ENCODE results near the gene ABHD8.
A peak's percentile ranks its signal among the peaks of the same experiment; 100 is the strongest.

Gene ABHD8

GRCh38 chr19:17266026-17266425 lies 37.2 kb downstream of the ABHD8 start:
- DNase-seq (ENCODE audit: low spot score), result no peak

GRCh38 chr19:17264641-17264979 lies 38.6 kb downstream of the ABHD8 start, which contains the start of gene USHBP1:
Gene USHBP1, minus strand, starts transcription at chr19:17264745. Its CDS starts 446 bp downstream, at chr19:17264299.
- DNase-seq (ENCODE audit: low spot score), result no peak

GRCh38 chr19:17263712-17264640 lies 39.2 kb downstream of the ABHD8 start:
- DNase-seq (ENCODE audit: low spot score), result no peak

GRCh38 chr19:17262557-17262956 lies 40.7 kb downstream of the ABHD8 start:
- peak; percentile 14 for DNase-seq (ENCODE audit: low spot score)

GRCh38 chr19:17260842-17261325 lies 42.3 kb downstream of the ABHD8 start:
- DNase-seq (ENCODE audit: low spot score), result peak; percentile 92

- DNase-seq (ENCODE audit: low spot score), result peak; percentile 16
Measured at GRCh38 chr19:17259934-17260333, 43.3 kb downstream of the ABHD8 start.

GRCh38 chr19:17259118-17259780 lies 44.0 kb downstream of the ABHD8 start:
- DNase-seq (ENCODE audit: low spot score), result no peak

GRCh38 chr19:17256130-17256529 lies 47.1 kb downstream of the ABHD8 start:
- DNase-seq (ENCODE audit: low spot score), result no peak

- DNase-seq (ENCODE audit: low spot score), result no peak
Measured at GRCh38 chr19:17255150-17255621, 48.0 kb downstream of the ABHD8 start.

GRCh38 chr19:17254636-17255035 lies 48.6 kb downstream of the ABHD8 start:
- DNase-seq (ENCODE audit: low spot score), result no peak

- no peak for DNase-seq (ENCODE audit: low spot score)
Measured at GRCh38 chr19:17249887-17250548, 53.2 kb downstream of the ABHD8 start.

- DNase-seq (ENCODE audit: low spot score), result peak; percentile 75
Measured at GRCh38 chr19:17248011-17248776, 55.0 kb downstream of the ABHD8 start.

- no peak for DNase-seq (ENCODE audit: low spot score)
Measured at GRCh38 chr19:17246681-17247425, 56.4 kb downstream of the ABHD8 start.

GRCh38 chr19:17245535-17245984 lies 57.7 kb downstream of the ABHD8 start, which contains the start of gene NR2F6:
Gene NR2F6, minus strand, starts transcription at chr19:17245919. Its CDS starts 699 bp downstream, at chr19:17245220.
- DNase-seq (ENCODE audit: low spot score), result no peak

- DNase-seq (ENCODE audit: low spot score), result no peak
Measured at GRCh38 chr19:17244618-17245534, 58.3 kb downstream of the ABHD8 start.

GRCh38 chr19:17243830-17244617 lies 59.2 kb downstream of the ABHD8 start:
- DNase-seq (ENCODE audit: low spot score), result no peak

- peak; percentile 24 for DNase-seq (ENCODE audit: low spot score)
Measured at GRCh38 chr19:17243211-17243829, 59.9 kb downstream of the ABHD8 start.

All from D341Med (cell line).